ENCODE measurements around the gene PRR7. TPM values are rescaled to one million over a fixed set of nuclear protein-coding genes. Genes with fewer than 3 reads are reported as not detected.
A peak's percentile ranks its signal among the peaks of the same experiment; 100 is the strongest.

The PRR7 gene
- total and polyA plus RNA-seq, 2 experiments from 2014 or later: 7.6 to 9.7 TPM

DNA sequence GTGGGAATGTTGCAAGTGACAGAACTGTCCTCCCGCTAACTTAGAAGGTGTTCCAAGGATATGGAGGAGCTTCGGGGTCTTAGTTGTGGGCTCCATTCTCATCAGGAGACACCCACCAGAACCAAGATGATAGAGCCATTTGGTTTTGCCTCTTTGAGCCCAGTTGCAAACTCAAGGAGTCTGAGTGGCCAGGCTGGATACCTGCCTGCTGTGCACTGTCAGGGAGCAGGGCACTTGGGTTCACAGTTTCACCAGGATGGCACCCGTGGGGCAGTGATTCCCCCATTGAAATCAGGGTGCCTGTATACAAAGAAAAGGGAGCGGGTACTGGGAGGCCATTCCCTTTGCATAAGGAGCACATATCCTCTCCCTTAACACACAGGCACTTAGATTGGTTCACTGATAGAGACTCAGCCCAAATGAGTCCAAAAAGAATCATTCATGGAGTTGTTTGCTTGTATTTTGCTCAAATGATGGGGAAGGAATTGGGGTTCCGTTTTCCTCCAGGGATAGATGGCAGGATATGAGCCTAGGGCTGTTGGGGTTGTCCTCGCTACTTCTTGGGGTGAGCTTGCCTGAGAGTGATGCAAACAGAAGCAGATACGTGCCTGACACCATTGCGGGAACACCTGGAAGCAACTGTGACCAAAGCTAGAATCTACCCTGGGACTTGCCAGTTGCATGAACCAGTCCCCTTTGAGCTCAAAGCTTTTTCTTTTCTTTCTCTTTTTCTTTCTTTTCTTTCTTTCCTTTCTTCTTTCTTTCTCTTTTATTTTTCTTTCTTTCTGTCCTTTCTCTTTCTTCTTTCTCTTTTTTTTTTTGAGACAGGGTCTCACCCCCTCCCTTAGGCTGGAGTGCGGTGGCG, 1.3 kb upstream of the PRR7 start (continued):
- TF ChIP-seq, protein P1, sequence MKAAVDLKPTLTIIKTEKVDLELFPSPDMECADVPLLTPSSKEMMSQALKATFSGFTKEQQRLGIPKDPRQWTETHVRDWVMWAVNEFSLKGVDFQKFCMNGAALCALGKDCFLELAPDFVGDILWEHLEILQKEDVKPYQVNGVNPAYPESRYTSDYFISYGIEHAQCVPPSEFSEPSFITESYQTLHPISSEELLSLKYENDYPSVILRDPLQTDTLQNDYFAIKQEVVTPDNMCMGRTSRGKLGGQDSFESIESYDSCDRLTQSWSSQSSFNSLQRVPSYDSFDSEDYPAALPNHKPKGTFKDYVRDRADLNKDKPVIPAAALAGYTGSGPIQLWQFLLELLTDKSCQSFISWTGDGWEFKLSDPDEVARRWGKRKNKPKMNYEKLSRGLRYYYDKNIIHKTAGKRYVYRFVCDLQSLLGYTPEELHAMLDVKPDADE (IDR thresholded peaks at IDR 0.05): no peak
- TF ChIP-seq STAT1 (IDR thresholded peaks at IDR 0.05; ENCODE audit: unreplicated experiment) (no peak), CREB1 (CRISPR knock-in tag; IDR thresholded peaks at IDR 0.05; ENCODE audit: low read depth) (no peak), EZH2 (IDR thresholded peaks at IDR 0.05; ENCODE audit: low read depth, unreplicated experiment) (no peak), NANOG (IDR thresholded peaks at IDR 0.05; ENCODE audit: borderline replicate concordance) (no peak), ZNF114 (CRISPR knock-in tag; IDR thresholded peaks at IDR 0.05) (no peak), ZNF331 (CRISPR knock-in tag; IDR thresholded peaks at IDR 0.05; ENCODE audit: low read depth) (no peak), EZH2phosphoT487 (IDR thresholded peaks at IDR 0.05; ENCODE audit: unreplicated experiment) (no peak), JUNB (IDR thresholded peaks at IDR 0.05; ENCODE audit: unreplicated experiment) (no peak), POLR2AphosphoS5 (IDR thresholded peaks at IDR 0.05; ENCODE audit: low read depth) (no peak; the same call in 1 of the 2 replicates)
- TF ChIP-seq, protein P2, sequence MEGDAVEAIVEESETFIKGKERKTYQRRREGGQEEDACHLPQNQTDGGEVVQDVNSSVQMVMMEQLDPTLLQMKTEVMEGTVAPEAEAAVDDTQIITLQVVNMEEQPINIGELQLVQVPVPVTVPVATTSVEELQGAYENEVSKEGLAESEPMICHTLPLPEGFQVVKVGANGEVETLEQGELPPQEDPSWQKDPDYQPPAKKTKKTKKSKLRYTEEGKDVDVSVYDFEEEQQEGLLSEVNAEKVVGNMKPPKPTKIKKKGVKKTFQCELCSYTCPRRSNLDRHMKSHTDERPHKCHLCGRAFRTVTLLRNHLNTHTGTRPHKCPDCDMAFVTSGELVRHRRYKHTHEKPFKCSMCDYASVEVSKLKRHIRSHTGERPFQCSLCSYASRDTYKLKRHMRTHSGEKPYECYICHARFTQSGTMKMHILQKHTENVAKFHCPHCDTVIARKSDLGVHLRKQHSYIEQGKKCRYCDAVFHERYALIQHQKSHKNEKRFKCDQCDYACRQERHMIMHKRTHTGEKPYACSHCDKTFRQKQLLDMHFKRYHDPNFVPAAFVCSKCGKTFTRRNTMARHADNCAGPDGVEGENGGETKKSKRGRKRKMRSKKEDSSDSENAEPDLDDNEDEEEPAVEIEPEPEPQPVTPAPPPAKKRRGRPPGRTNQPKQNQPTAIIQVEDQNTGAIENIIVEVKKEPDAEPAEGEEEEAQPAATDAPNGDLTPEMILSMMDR (conservative IDR thresholded peaks at IDR 0.05; ENCODE audit: low read depth in 2 of 2): no peak
- TF ChIP-seq, protein P3, sequence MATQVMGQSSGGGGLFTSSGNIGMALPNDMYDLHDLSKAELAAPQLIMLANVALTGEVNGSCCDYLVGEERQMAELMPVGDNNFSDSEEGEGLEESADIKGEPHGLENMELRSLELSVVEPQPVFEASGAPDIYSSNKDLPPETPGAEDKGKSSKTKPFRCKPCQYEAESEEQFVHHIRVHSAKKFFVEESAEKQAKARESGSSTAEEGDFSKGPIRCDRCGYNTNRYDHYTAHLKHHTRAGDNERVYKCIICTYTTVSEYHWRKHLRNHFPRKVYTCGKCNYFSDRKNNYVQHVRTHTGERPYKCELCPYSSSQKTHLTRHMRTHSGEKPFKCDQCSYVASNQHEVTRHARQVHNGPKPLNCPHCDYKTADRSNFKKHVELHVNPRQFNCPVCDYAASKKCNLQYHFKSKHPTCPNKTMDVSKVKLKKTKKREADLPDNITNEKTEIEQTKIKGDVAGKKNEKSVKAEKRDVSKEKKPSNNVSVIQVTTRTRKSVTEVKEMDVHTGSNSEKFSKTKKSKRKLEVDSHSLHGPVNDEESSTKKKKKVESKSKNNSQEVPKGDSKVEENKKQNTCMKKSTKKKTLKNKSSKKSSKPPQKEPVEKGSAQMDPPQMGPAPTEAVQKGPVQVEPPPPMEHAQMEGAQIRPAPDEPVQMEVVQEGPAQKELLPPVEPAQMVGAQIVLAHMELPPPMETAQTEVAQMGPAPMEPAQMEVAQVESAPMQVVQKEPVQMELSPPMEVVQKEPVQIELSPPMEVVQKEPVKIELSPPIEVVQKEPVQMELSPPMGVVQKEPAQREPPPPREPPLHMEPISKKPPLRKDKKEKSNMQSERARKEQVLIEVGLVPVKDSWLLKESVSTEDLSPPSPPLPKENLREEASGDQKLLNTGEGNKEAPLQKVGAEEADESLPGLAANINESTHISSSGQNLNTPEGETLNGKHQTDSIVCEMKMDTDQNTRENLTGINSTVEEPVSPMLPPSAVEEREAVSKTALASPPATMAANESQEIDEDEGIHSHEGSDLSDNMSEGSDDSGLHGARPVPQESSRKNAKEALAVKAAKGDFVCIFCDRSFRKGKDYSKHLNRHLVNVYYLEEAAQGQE (IDR thresholded peaks at IDR 0.05; ENCODE audit: unreplicated experiment): no peak

DNA sequence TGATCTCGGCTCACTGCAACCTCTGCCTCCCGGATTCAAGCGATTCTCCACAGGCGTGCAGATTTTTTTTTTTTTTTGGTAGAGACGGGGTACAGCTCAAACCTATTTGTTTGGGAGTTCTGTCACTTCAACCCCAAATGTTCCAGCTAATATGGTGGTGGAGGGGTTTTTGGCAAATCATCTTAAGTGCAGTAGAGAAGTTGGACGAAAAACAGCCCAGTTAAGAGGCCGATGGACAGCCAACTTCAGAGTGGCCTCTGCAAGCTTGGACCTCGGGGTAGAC, 756 bp upstream of the PRR7 start:
- no peaks in the 10 kb centered on the region for H3K9me2 ChIP-seq (ENCODE audit: insufficient read depth)
- peak overlapping the region; percentile 80 for H3K4me3 ChIP-seq
- Mint-ChIP-seq H3K27me3 (ENCODE audit: insufficient read depth, low read depth, poor library complexity) (peaks cover 44% of the 10 kb centered on the region), H3K9me3 (peaks cover 3% of the 10 kb centered on the region; the same call in 1 of the 3 replicates), H3K4me3 (peak overlapping the region; percentile 67), H3K4me1 (peaks cover 36% of the 10 kb centered on the region), H3K27ac (no peak overlapping the region), H3K36me3 (ENCODE audit: low read depth) (peaks cover 11% of the 10 kb centered on the region; the same call in 2 of the 3 replicates)
- H3K4me1 ChIP-seq (ENCODE audit: insufficient read depth): peaks cover 23% of the 10 kb centered on the region
- ATAC-seq: no peak
- no peak overlapping the region for H2AFZ ChIP-seq
- H3K4me2 ChIP-seq: peak overlapping the region; percentile 88
- H4K20me1 ChIP-seq (replicated peaks; ENCODE audit: insufficient read depth): no peaks in the 10 kb centered on the region; the same call in 1 of the 2 replicates
- H3K79me2 ChIP-seq (replicated peaks; ENCODE audit: insufficient read depth): no peaks in the 10 kb centered on the region
- H3F3A ChIP-seq (replicated peaks; ENCODE audit: low read depth): peaks cover 26% of the 10 kb centered on the region
- H3K27me3 ChIP-seq (ENCODE audit: insufficient read depth): peaks cover 37% of the 10 kb centered on the region
- DNase-seq (ENCODE audit: low spot score): no peak
- H3K36me3 ChIP-seq (ENCODE audit: insufficient read depth): no peaks in the 10 kb centered on the region
- H3K27ac ChIP-seq (ENCODE audit: low read depth): no peak overlapping the region
- no peak for TF ChIP-seq CREB1 (CRISPR knock-in tag; IDR thresholded peaks at IDR 0.05; ENCODE audit: low read depth)
- TF ChIP-seq POLR2AphosphoS5 (IDR thresholded peaks at IDR 0.05; ENCODE audit: low read depth): no peak

Measured in GM23338 (cell line).